Forelimb muscle (tissue), 1 donor: ENCODE data around the gene RGN. TPM values are rescaled to one million over a fixed set of nuclear protein-coding genes. Genes with fewer than 3 reads are reported as not detected.
"Not testable (repeated sequence)": the region's sequence is repeated elsewhere in the genome, so short reads cannot be mapped to it uniquely, and the experiment has no call there.

ENCODE experiments used
- DNase-seq: peaks from one replicate; pipeline ENCODE4 v3.0.0-alpha.2; 2013; ENCODE audit warnings: low read depth
- polyA plus RNA-seq: library from polyadenylated mRNA; unstranded; fragments of 120-200 nt; gene quantifications from one replicate; pipeline ENCODE4 v1.2.1, GENCODE V29; 2013; ENCODE audit not compliant: insufficient read length

RGN gene
- polyA plus RNA-seq, 1 donor: 2.5 TPM

- not testable (repeated sequence) for DNase-seq
These were observed 38.4 kb downstream of the RGN start for GRCh38 chrX:47116551-47117110.

- DNase-seq: not testable (repeated sequence)
These were observed 46.2 kb downstream of the RGN start for GRCh38 chrX:47124466-47124865.

- DNase-seq: peak; percentile 91
These were observed 51.1 kb downstream of the RGN start for GRCh38 chrX:47129157-47129898.

- DNase-seq: no peak
These were observed 51.7 kb downstream of the RGN start for GRCh38 chrX:47129899-47130358.

- no peak for DNase-seq
These were observed 55.2 kb downstream of the RGN start for GRCh38 chrX:47133493-47133892.

GRCh38 chrX:47135650-47136049, 57.4 kb downstream of the RGN start:
- DNase-seq: not testable (repeated sequence)

- DNase-seq: no peak
These were observed 59.9 kb downstream of the RGN start for GRCh38 chrX:47138171-47138570.

Other genes starting within 250 kb of the RGN start
- 7.3 TPM for gene RP2, start 241.4 kb upstream of the RGN start, polyA plus RNA-seq
- 4.3 TPM for gene JADE3, start 166.0 kb upstream of the RGN start, polyA plus RNA-seq
- 95.9 TPM for gene NDUFB11, start 66.3 kb downstream of the RGN start, polyA plus RNA-seq
- gene RBM10, start 66.8 kb downstream of the RGN start, polyA plus RNA-seq: 31.9 TPM
- gene UBA1, start 115.4 kb downstream of the RGN start, polyA plus RNA-seq: 145 TPM
- 111 TPM for gene CDK16, start 140.2 kb downstream of the RGN start, polyA plus RNA-seq
- 94.3 TPM for gene USP11, start 154.6 kb downstream of the RGN start, polyA plus RNA-seq